Mammary epithelial cell (primary cell): ENCODE results near the gene TGFBI.

Experiments used
- EZH2 ChIP-seq: IDR thresholded peaks from 2 replicates; pipeline ENCODE4 v1.6.1; 2012; ENCODE audit warnings: low read length, inconsistent platforms, borderline replicate concordance
- TF ChIP-seq, protein P1 (sequence below), 2 donors: IDR thresholded peaks in 1 of 2; conservative IDR thresholded peaks in 1 of 2; 2 replicates each; pipeline ENCODE4 v1.5.1; 2011 to 2012; ENCODE audit warnings: inconsistent platforms in 2 of 2, low read length in 2 of 2, mild to moderate bottlenecking in 2 of 2, control low read depth in 1 of 2, low read depth in 1 of 2; ENCODE audit not compliant: insufficient read depth in 1 of 2; ENCODE audit errors: extremely low read depth in 1 of 2

DNA sequence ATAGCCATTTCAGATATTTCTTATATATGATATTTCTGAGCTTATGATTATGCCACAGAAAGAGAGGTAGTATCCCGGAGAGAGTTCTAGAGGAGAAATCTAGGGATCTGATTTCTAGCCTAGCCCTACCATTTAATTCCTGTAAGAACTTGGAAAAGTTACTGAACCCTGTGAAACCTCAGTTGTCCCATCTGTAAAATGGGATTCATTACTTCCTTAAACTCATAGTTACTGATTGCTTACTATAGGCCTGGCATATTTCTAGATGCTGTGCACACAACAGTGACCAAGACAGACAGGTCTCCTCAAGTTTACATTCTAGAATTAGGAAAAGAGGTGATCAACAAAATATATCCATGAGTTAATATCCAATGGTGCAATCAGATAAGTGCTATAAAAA lies 73.1 kb downstream of the TGFBI start:
- no peak for TF ChIP-seq EZH2
- TF ChIP-seq, protein P1, sequence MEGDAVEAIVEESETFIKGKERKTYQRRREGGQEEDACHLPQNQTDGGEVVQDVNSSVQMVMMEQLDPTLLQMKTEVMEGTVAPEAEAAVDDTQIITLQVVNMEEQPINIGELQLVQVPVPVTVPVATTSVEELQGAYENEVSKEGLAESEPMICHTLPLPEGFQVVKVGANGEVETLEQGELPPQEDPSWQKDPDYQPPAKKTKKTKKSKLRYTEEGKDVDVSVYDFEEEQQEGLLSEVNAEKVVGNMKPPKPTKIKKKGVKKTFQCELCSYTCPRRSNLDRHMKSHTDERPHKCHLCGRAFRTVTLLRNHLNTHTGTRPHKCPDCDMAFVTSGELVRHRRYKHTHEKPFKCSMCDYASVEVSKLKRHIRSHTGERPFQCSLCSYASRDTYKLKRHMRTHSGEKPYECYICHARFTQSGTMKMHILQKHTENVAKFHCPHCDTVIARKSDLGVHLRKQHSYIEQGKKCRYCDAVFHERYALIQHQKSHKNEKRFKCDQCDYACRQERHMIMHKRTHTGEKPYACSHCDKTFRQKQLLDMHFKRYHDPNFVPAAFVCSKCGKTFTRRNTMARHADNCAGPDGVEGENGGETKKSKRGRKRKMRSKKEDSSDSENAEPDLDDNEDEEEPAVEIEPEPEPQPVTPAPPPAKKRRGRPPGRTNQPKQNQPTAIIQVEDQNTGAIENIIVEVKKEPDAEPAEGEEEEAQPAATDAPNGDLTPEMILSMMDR (conservative IDR thresholded peaks at IDR 0.05 in 1 of 2, IDR thresholded peaks at IDR 0.05 in 1 of 2; ENCODE audit: extremely low read depth in 1 of 2, insufficient read depth in 1 of 2, low read depth in 1 of 2, low read length in 2 of 2): no peak
